H9 (cell line): Measurements from ENCODE around the gene MMP14. TPM values are rescaled to one million over a fixed set of nuclear protein-coding genes. Genes with fewer than 3 reads are reported as not detected.

Experiments
- DNase-seq: peaks from one replicate; pipeline ENCODE4 v3.0.0-alpha.2; 2017
- H2AFZ ChIP-seq: one replicate; pipeline ENCODE4 v1.6.1; 2013; ENCODE audit warnings: mild to moderate bottlenecking, low read length, control low read depth, moderate library complexity
- H2AK5ac ChIP-seq: 2 replicates; pipeline ENCODE4 v1.6.1; 2013; ENCODE audit warnings: low read length, control low read depth, mixed read lengths; ENCODE audit not compliant: insufficient read length
- H2BK120ac ChIP-seq: one replicate; pipeline ENCODE4 v1.6.1; 2013; ENCODE audit warnings: low read depth, mild to moderate bottlenecking, low read length, control low read depth, inconsistent platforms; ENCODE audit not compliant: poor library complexity, severe bottlenecking
- H2BK12ac ChIP-seq: 2 replicates; pipeline ENCODE4 v1.6.1; 2013; ENCODE audit warnings: low read length, control low read depth, mixed read lengths, low read depth; ENCODE audit not compliant: insufficient read length
- H2BK15ac ChIP-seq: 2 replicates; pipeline ENCODE4 v1.6.1; 2013; ENCODE audit warnings: low read depth, low read length, control low read depth
- H2BK20ac ChIP-seq: one replicate; pipeline ENCODE4 v1.6.1; 2013; ENCODE audit warnings: low read depth, mild to moderate bottlenecking, low read length, control low read depth, inconsistent platforms; ENCODE audit not compliant: poor library complexity, severe bottlenecking
- H2BK5ac ChIP-seq: 2 replicates; pipeline ENCODE4 v1.6.1; 2013; ENCODE audit warnings: low read length, control low read depth, mixed read lengths; ENCODE audit not compliant: insufficient read length
- H3K14ac ChIP-seq: 2 replicates; pipeline ENCODE4 v1.6.1; 2013; ENCODE audit warnings: low read length, control low read depth; ENCODE audit not compliant: insufficient read depth
- H3K18ac ChIP-seq: 2 replicates; pipeline ENCODE4 v1.6.1; 2013; ENCODE audit warnings: low read depth, mild to moderate bottlenecking, mixed read lengths, low read length, control low read depth; ENCODE audit not compliant: insufficient read length
- H3K23ac ChIP-seq: 2 replicates; pipeline ENCODE4 v1.6.1; 2013; ENCODE audit warnings: low read length, control low read depth, mixed read lengths, low read depth; ENCODE audit not compliant: insufficient read length
- H3K23me2 ChIP-seq: 2 replicates; pipeline ENCODE4 v1.6.1; 2013; ENCODE audit warnings: low read depth, mild to moderate bottlenecking, mixed read lengths, low read length, control low read depth; ENCODE audit not compliant: insufficient read length, poor library complexity, severe bottlenecking
- H3K27ac ChIP-seq: 2 replicates; pipeline ENCODE4 v1.5.1; 2013; ENCODE audit warnings: low read length, control low read depth, mixed read lengths, low read depth; ENCODE audit not compliant: insufficient read length
- H3K27me3 ChIP-seq: 2 replicates; pipeline ENCODE4 v1.6.1; 2013; ENCODE audit warnings: low read length, control low read depth, inconsistent platforms; ENCODE audit not compliant: insufficient read depth
- H3K4ac ChIP-seq: 2 replicates; pipeline ENCODE4 v1.6.1; 2013; ENCODE audit warnings: low read depth, mild to moderate bottlenecking, control low read depth, inconsistent platforms, low read length, moderate library complexity
- H3K4me1 ChIP-seq: 2 replicates; pipeline ENCODE4 v1.6.1; 2013; ENCODE audit warnings: low read length, control low read depth, inconsistent platforms; ENCODE audit not compliant: insufficient read depth
- H3K4me2 ChIP-seq: 2 replicates; pipeline ENCODE4 v1.6.1; 2013; ENCODE audit warnings: low read length, control low read depth, mixed read lengths; ENCODE audit not compliant: insufficient read length, insufficient read depth
- H3K56ac ChIP-seq: 2 replicates; pipeline ENCODE4 v1.6.1; 2013; ENCODE audit warnings: low read depth, mild to moderate bottlenecking, mixed read lengths, low read length, control low read depth; ENCODE audit not compliant: insufficient read length
- H3K79me1 ChIP-seq: 2 replicates; pipeline ENCODE4 v1.6.1; 2013; ENCODE audit warnings: low read depth, mild to moderate bottlenecking, moderate library complexity, low read length, control low read depth, inconsistent platforms; ENCODE audit not compliant: insufficient read depth, poor library complexity, severe bottlenecking
- H3K79me2 ChIP-seq: 2 replicates; pipeline ENCODE4 v1.6.1; 2013; ENCODE audit warnings: low read length, control low read depth, inconsistent platforms; ENCODE audit not compliant: insufficient read depth
- H3K9ac ChIP-seq: 2 replicates; pipeline ENCODE4 v1.6.1; 2013; ENCODE audit warnings: low read length, control low read depth, mixed read lengths; ENCODE audit not compliant: insufficient read length; ENCODE audit errors: extremely low read depth
- H3K9me3 ChIP-seq: one replicate; pipeline ENCODE4 v1.6.1; 2013; ENCODE audit warnings: low read depth, low read length, inconsistent platforms; ENCODE audit not compliant: control insufficient read depth
- H3T11ph ChIP-seq: one replicate; pipeline ENCODE4 v1.6.1; 2013; ENCODE audit warnings: mild to moderate bottlenecking, low read length, control low read depth, inconsistent platforms
- H4K20me1 ChIP-seq: one replicate; pipeline ENCODE4 v1.6.1; 2013; ENCODE audit not compliant: control insufficient read depth, insufficient read length, insufficient read depth
- H4K5ac ChIP-seq: 2 replicates; pipeline ENCODE4 v1.6.1; 2013; ENCODE audit warnings: low read depth, mild to moderate bottlenecking, mixed read lengths, low read length, control low read depth; ENCODE audit not compliant: insufficient read length
- H4K8ac ChIP-seq: replicated peaks from 2 replicates; pipeline ENCODE4 v1.6.1; 2013; ENCODE audit warnings: low read length, control low read depth, mixed read lengths, low read depth; ENCODE audit not compliant: insufficient read length
- H4K91ac ChIP-seq: 2 replicates; pipeline ENCODE4 v1.6.1; 2013; ENCODE audit warnings: low read depth, mild to moderate bottlenecking, moderate library complexity, mixed read lengths, low read length, control low read depth; ENCODE audit not compliant: insufficient read length
- H3K27ac Mint-ChIP-seq, 3 experiments: 2 replicates in 2 of 3; 3 replicates in 1 of 3; pipeline ENCODE4 v1.8.0; 2020 to 2021; ENCODE audit warnings: mixed read lengths in 3 of 3, mild to moderate bottlenecking in 1 of 3, moderate library complexity in 1 of 3
- H3K27me3 Mint-ChIP-seq: 2 replicates; pipeline ENCODE4 v1.8.0; 2021; ENCODE audit warnings: low read depth, mild to moderate bottlenecking, moderate library complexity, mixed read lengths
- H3K36me3 Mint-ChIP-seq, 3 experiments: 2 replicates in 2 of 3; 3 replicates in 1 of 3; pipeline ENCODE4 v1.8.0; 2020 to 2021; ENCODE audit warnings: low read depth in 3 of 3, mixed read lengths in 3 of 3; ENCODE audit not compliant: insufficient read depth in 1 of 3
- H3K4me1 Mint-ChIP-seq, 2 experiments: 2 replicates each; pipeline ENCODE4 v1.8.0; 2020; ENCODE audit warnings: mixed read lengths in 2 of 2
- H3K4me3 Mint-ChIP-seq, 2 experiments: 2 replicates in 1 of 2; 3 replicates in 1 of 2; pipeline ENCODE4 v1.8.0; 2020 to 2021; ENCODE audit warnings: mild to moderate bottlenecking in 2 of 2, mixed read lengths in 2 of 2, moderate library complexity in 1 of 2
- H3K9me3 Mint-ChIP-seq, 2 experiments: 2 replicates in 1 of 2; 3 replicates in 1 of 2; pipeline ENCODE4 v1.8.0; 2020; ENCODE audit warnings: mild to moderate bottlenecking in 2 of 2, mixed read lengths in 2 of 2, moderate library complexity in 1 of 2
- WGBS: extraction: QIAGEN DNeasy Blood & Tissue Kit; methylation state at CpG from one replicate; pipeline ENCODE4 v1.1.7; 2013; ENCODE audit warnings: missing lambda C conversion rate, low lambda C conversion rate, mixed read lengths; ENCODE audit not compliant: insufficient read length; ENCODE audit errors: extremely low coverage; 5-methylcytosine and 5-hydroxymethylcytosine counted together
- total RNA-seq: library from RNA; stranded (reverse); gene quantifications from 2 replicates; pipeline ENCODE4 v1.2.1, GENCODE V29; 2021
- TF ChIP-seq, protein P1 (sequence below): fragments of 200-600 bp; sonication (generic); conservative IDR thresholded peaks from 3 replicates; pipeline ENCODE4 v1.8.0; 2021; ENCODE audit warnings: antibody characterized with exemption, mild to moderate bottlenecking

The MMP14 gene
- total RNA-seq, 1 experiment from 2014 or later, result 56.5 TPM

DNA sequence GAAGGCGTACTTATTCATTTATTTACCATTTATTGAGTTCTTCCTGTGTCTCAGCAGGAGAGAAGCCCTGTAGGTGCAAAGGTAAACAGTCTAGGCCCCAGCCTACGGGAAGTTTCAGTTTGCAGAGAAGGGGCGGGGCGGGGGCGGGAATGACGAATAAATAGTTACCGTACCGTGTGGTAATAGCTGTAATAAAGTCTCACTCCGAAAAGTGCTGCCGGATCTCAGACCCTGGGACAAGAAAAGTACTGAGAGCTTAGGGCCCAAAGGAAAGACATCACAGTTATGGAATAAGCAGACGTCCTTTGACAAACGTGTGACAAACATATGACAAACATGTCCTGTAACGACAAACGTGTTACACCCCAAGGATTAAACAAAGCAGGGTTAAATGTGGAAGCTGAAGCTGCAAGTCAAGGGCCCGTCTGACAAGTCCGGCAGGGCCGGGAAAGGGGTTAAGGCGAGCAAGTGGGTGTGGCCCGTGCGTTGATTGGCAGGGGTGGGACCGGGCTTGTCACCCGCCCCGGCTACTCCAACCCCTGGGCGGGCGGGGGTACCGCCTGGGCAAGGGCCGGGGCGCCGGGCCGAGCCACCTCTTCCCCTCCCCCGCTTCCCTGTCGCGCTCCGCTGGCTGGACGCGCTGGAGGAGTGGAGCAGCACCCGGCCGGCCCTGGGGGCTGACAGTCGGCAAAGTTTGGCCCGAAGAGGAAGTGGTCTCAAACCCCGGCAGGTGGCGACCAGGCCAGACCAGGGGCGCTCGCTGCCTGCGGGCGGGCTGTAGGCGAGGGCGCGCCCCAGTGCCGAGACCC is 35.0 kb downstream of the MMP14 start, which contains the start of gene LRP10:
Gene LRP10 (plus strand): TSS at position 517 of the 809 bp plus-strand sequence. CDS start 564 bp downstream, outside the sequence.
- peak within 1 kb of the TSS; percentile 77 to 92 for H3K4me3 Mint-ChIP-seq

More for the DNA sequence above, 35.0 kb downstream of the MMP14 start, which contains the start of gene LRP10:
- no peaks in the 10 kb centered on the region for H3K9me3 ChIP-seq
- peak; percentile 97 for DNase-seq
- no peak within 1 kb of the TSS for H2BK5ac ChIP-seq
- H4K20me1 ChIP-seq, result no peaks in the 10 kb centered on the region
- peak within 1 kb of the TSS; percentile 51 for H3K9ac ChIP-seq
- H3K23me2 ChIP-seq, result no peaks in the 10 kb centered on the region
- no peaks in the 10 kb centered on the region for H3K79me1 ChIP-seq
- H4K5ac ChIP-seq, result no peak within 1 kb of the TSS
- no peak within 1 kb of the TSS for H2AK5ac ChIP-seq
- no peak within 1 kb of the TSS for H2BK15ac ChIP-seq
- H2AFZ ChIP-seq, result no peak within 1 kb of the TSS
- no peak within 1 kb of the TSS for H2BK120ac ChIP-seq
- H2BK12ac ChIP-seq, result no peak within 1 kb of the TSS
- no peaks in the 10 kb centered on the region for H3K9me3 Mint-ChIP-seq
- H3K27me3 ChIP-seq, result no peaks in the 10 kb centered on the region
- H3K56ac ChIP-seq, result no peak within 1 kb of the TSS
- H3K14ac ChIP-seq, result no peak within 1 kb of the TSS; the same call in 1 of the 2 replicates
- no peak within 1 kb of the TSS for H4K8ac ChIP-seq
- no peak within 1 kb of the TSS for H4K91ac ChIP-seq
- H3K18ac ChIP-seq, result no peak within 1 kb of the TSS
- no peak within 1 kb of the TSS for H3T11ph ChIP-seq
- H3K4me2 ChIP-seq, result peak within 1 kb of the TSS; percentile 71
- peaks cover 14 to 17% of the 10 kb centered on the region in 2 experiments for H3K4me1 Mint-ChIP-seq
- peak within 1 kb of the TSS; percentile 96 to 97 (median 97); a peak in 6 of 7 replicates for H3K27ac Mint-ChIP-seq
- TF ChIP-seq, protein P1, sequence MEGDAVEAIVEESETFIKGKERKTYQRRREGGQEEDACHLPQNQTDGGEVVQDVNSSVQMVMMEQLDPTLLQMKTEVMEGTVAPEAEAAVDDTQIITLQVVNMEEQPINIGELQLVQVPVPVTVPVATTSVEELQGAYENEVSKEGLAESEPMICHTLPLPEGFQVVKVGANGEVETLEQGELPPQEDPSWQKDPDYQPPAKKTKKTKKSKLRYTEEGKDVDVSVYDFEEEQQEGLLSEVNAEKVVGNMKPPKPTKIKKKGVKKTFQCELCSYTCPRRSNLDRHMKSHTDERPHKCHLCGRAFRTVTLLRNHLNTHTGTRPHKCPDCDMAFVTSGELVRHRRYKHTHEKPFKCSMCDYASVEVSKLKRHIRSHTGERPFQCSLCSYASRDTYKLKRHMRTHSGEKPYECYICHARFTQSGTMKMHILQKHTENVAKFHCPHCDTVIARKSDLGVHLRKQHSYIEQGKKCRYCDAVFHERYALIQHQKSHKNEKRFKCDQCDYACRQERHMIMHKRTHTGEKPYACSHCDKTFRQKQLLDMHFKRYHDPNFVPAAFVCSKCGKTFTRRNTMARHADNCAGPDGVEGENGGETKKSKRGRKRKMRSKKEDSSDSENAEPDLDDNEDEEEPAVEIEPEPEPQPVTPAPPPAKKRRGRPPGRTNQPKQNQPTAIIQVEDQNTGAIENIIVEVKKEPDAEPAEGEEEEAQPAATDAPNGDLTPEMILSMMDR, result no peak
- H2BK20ac ChIP-seq, result no peak within 1 kb of the TSS
- H3K4me1 ChIP-seq, result peaks cover 4% of the 10 kb centered on the region; the same call in 1 of the 2 replicates
- no peaks in the 10 kb centered on the region for H3K27me3 Mint-ChIP-seq
- peaks cover 0 to 11% (median 5%) of the 10 kb centered on the region in 3 experiments for H3K36me3 Mint-ChIP-seq
- no CpG with 5 or more reads among the region's 50 CpGs for WGBS
- H3K27ac ChIP-seq, result peak within 1 kb of the TSS; percentile 71
- H3K23ac ChIP-seq, result no peak within 1 kb of the TSS
- no peaks in the 10 kb centered on the region for H3K79me2 ChIP-seq
- no peak within 1 kb of the TSS for H3K4ac ChIP-seq
